ENCODE results near the gene AOX1.

DNA sequence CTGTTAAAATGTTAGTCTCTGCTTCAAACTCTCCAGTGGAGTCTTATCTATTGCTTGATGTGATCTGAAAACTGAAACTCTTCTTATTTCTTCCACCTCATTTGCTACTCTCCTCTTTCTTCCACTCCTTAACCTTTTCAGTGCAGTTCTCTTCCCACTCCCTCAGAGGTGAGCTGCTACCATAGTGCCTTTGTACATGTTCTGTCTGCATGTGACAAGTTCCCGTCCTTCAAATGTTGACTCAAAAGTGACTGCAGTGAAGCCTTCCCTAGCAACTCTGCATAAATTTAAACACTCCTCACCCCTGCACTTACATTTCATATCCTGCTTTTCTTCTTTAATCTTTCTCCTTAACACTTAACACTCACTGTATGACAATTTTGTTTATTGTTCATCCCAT, 47.7 kb upstream of the AOX1 start:
- TF ChIP-seq, protein P1, sequence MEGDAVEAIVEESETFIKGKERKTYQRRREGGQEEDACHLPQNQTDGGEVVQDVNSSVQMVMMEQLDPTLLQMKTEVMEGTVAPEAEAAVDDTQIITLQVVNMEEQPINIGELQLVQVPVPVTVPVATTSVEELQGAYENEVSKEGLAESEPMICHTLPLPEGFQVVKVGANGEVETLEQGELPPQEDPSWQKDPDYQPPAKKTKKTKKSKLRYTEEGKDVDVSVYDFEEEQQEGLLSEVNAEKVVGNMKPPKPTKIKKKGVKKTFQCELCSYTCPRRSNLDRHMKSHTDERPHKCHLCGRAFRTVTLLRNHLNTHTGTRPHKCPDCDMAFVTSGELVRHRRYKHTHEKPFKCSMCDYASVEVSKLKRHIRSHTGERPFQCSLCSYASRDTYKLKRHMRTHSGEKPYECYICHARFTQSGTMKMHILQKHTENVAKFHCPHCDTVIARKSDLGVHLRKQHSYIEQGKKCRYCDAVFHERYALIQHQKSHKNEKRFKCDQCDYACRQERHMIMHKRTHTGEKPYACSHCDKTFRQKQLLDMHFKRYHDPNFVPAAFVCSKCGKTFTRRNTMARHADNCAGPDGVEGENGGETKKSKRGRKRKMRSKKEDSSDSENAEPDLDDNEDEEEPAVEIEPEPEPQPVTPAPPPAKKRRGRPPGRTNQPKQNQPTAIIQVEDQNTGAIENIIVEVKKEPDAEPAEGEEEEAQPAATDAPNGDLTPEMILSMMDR (IDR thresholded peaks at IDR 0.05), result no peak
- no peak for TF ChIP-seq ZFX (IDR thresholded peaks at IDR 0.05; ENCODE audit: borderline replicate concordance)
